ENCODE results near the gene DNAJC8.

Gene DNAJC8

GRCh38 chr1:28249866-28250295 lies 17.1 kb upstream of the DNAJC8 start:
- no peak for TF ChIP-seq CTCF (IDR thresholded peaks at IDR 0.05; ENCODE audit: low read depth, low read length)

DNA sequence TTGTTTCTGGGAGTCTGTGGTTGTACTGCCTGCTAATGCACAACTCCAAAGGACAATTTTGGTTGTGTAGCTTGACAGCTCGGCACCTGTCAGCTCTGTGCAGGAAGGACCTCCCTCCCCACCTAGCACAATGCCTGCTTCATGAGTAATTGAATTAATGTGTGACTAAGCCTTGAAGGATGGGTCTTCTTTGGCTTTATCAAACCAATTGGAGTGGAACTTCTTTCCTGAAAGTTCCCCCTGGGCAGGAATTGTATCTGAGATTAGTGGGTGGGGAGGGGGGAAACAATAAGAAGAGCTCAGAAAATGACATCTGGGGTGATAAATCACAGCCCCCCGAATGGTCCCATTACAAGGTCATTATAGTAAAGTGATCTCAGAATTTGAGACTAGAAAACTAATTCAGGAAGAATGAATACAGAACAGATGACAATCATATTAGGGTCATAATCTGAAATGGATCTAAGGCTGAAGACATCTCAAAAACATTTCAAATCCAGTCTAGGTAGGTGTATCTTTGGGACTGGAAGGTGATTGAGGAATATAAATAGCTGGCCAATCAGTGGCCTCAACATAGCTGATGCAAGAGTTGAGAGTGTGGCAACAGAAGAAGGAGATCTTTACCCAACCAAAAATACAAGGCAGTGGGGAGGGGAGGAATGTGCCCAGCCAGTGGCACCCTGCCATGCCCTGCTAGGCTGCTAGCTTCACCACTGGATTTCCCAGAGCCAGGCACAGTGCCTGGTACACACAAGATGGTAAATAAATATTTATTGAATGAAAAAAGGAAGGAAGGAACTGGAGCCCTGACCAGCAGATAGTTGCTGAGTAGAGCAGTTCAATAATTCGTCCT lies 16.4 kb upstream of the DNAJC8 start:
- TF ChIP-seq CTCF (IDR thresholded peaks at IDR 0.05; ENCODE audit: low read depth, low read length): no peak
- DNase-seq (ENCODE audit: extremely low read depth, low read depth): peak; percentile 63

More at GRCh38 chr1:28249866-28250295, 17.1 kb upstream of the DNAJC8 start:
- DNase-seq (ENCODE audit: extremely low read depth, low read depth): no peak

DNA sequence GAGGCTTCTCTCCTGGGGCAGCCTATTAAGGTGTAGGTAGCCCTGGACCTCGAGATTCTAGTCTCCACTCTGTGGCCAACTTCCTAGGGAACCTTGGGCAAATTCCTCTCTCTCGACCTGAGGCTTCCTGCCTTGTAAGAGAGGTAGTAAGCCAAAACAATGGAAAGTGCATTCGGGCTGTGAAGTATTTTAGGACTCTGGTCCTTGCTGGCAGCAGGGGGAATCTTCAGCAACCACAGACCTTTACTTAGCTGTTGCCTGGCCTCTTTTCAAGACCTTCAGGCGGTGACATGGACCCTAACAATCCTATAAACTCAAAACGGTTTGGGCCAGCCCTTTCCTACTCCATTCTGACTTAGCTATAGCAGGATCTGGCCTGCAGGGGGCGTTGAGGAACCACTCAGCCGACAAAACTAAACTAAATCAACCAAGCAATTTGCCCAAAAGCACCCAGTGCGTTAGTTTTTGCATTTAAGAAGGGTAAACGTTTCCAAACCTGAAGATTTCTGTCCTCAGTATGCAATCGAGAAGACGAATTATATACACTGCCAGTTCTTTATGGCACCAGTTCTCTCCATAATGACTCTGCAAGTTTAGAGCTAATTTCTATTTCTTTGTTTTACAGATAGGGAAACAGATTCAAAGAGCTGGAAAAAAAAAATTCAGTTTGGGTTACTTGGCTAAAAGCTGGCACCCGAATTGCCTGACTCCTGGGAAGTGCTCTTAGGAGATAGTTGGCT lies 15.6 kb upstream of the DNAJC8 start:
- peak; percentile 63 for DNase-seq (ENCODE audit: extremely low read depth, low read depth)

GRCh38 chr1:28247612-28248272 lies 14.9 kb upstream of the DNAJC8 start:
- no peak for TF ChIP-seq CTCF (IDR thresholded peaks at IDR 0.05; ENCODE audit: low read depth, low read length)
- no peak for DNase-seq (ENCODE audit: extremely low read depth, low read depth)

More for the DNA sequence above, 15.6 kb upstream of the DNAJC8 start:
- TF ChIP-seq CTCF (IDR thresholded peaks at IDR 0.05; ENCODE audit: low read depth, low read length): peak; percentile 97

DNA sequence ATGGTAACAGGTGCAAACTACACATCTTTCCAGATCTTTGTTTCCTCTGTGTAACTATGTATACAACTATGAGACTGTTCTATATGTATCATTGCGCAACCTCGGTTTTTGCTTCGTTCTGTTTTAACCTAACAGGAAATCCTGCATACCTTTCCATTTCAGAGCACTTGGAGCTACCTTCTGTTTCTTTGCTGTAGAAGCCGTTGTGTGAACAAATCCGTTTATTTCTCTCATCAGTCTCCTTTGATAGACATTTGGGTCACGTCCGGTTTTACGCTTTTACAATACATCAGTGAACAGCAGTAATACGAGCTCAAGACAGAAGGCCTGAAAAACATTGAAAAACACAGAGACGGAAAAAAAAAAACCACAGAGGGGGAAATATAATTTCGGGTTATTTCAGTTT lies 13.6 kb upstream of the DNAJC8 start:
- DNase-seq (ENCODE audit: extremely low read depth, low read depth): no peak
- TF ChIP-seq CTCF (IDR thresholded peaks at IDR 0.05; ENCODE audit: low read depth, low read length): no peak

DNA sequence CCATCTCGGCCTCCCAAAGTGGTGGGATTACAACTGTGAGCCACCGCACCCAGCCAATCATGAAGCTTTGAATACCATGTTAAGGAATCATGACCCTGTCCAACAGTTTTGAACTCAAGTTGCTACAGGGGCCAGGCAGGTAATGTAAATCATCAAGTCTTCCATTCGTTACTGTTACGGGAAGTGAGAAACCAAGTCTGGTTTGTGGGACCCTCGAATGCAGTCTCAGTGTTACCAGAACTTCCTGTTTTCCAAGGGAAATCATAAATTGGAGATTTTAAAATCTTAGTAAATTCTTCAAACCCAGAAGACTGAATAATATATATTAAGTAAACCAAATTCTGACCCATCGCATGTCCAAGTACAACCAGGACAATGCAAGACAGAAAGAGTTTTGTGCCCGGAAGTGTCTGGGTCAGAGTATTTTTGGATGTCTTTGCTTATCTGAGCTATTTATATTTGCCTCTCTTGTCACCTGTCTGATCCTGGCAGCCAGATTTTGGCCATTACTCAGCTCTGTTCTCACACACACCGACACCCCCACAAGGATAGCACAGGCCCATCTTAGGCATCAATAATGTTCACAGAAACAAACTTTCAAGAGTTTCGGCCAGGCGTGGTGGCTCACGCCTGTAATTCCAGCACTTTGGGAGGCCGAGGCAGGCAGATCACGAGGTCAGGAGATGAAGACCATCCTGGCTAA lies 11.9 kb upstream of the DNAJC8 start:
- TF ChIP-seq CTCF (IDR thresholded peaks at IDR 0.05; ENCODE audit: low read depth, low read length): no peak
- no peak for DNase-seq (ENCODE audit: extremely low read depth, low read depth)

All from AG09319 (cell line).